H1 (cell line): ENCODE data around the gene C5AR1. TPM values are rescaled to one million over a fixed set of nuclear protein-coding genes. Genes with fewer than 3 reads are reported as not detected.

Experiments used
- CTCF ChIA-PET: fragments of 300-600 bp; sonication (Branson Sonifier 250); formaldehyde crosslinking; loops from one replicate; lab custom pipeline; 2021; ENCODE audit not compliant: partially characterized antibody; lab: Charles Lee
- POLR2A ChIA-PET: fragments of 300-600 bp; sonication (Branson Sonifier 250); formaldehyde crosslinking; loops from one replicate; lab custom pipeline; 2021; ENCODE audit warnings: inconsistent platforms; ENCODE audit not compliant: partially characterized antibody; lab: Charles Lee
- DNase-seq, 2 experiments: peaks; one replicate each; pipeline versions ENCODE4 v3.0.0 to v3.0.0-alpha.2; 2010 to 2022; ENCODE audit warnings: low spot score in 2 of 2, low read depth in 1 of 2, mixed read lengths in 1 of 2
- FAIRE-seq: peaks from 2 replicates; lab custom pipeline; 2011; peaks lifted over from hg19 to GRCh38; lab: Jason Lieb, UNC
- H2AFZ ChIP-seq: 2 replicates; pipeline ENCODE4 v1.8.1; 2012; ENCODE audit warnings: low read length, inconsistent platforms
- H2AK5ac ChIP-seq: 2 replicates; pipeline ENCODE4 v1.6.1; 2013; ENCODE audit warnings: low read depth, low read length
- H2BK120ac ChIP-seq: replicated peaks from 2 replicates; pipeline ENCODE3; 2013; ENCODE audit warnings: low read depth, low read length, inconsistent platforms
- H2BK12ac ChIP-seq: 2 replicates; pipeline ENCODE4 v1.6.1; 2013; ENCODE audit warnings: low read depth, low read length
- H2BK15ac ChIP-seq: 2 replicates; pipeline ENCODE4 v1.6.1; 2013; ENCODE audit warnings: low read length
- H2BK20ac ChIP-seq: 2 replicates; pipeline ENCODE4 v1.6.1; 2013; ENCODE audit warnings: low read length
- H2BK5ac ChIP-seq: 2 replicates; pipeline ENCODE4 v1.6.1; 2013; ENCODE audit warnings: low read depth, low read length
- H3K14ac ChIP-seq: 2 replicates; pipeline ENCODE4 v1.6.1; 2013; ENCODE audit warnings: inconsistent platforms; ENCODE audit not compliant: insufficient read length
- H3K18ac ChIP-seq: 2 replicates; pipeline ENCODE4 v1.6.1; 2013; ENCODE audit warnings: low read length; ENCODE audit errors: extremely low read depth
- H3K23ac ChIP-seq: 2 replicates; pipeline ENCODE4 v1.6.1; 2013; ENCODE audit warnings: inconsistent platforms; ENCODE audit not compliant: insufficient read length
- H3K23me2 ChIP-seq: 2 replicates; pipeline ENCODE4 v1.6.1; 2013; ENCODE audit warnings: low read depth, low read length
- H3K27ac ChIP-seq: 2 replicates; pipeline ENCODE4 v1.6.1; 2011; ENCODE audit warnings: low read depth, low read length, inconsistent platforms
- H3K27me3 ChIP-seq, 4 experiments: replicated peaks in 1 of 4; 1 replicate in 1 of 4; 2 replicates in 3 of 4; pipeline versions ENCODE4 v1.6.1 to v1.8.1; 2011 to 2013; ENCODE audit warnings: low read length in 3 of 4, mild to moderate bottlenecking in 3 of 4, inconsistent platforms in 2 of 4, mixed read lengths in 2 of 4, moderate library complexity in 1 of 4; ENCODE audit not compliant: control insufficient read depth in 3 of 4, insufficient read depth in 3 of 4; ENCODE audit errors: extremely low read depth in 1 of 4
- H3K36me3 ChIP-seq, 4 experiments: 2 replicates each; pipeline versions ENCODE4 v1.6.1 to v1.8.1; 2011 to 2013; ENCODE audit warnings: mild to moderate bottlenecking in 4 of 4, low read length in 3 of 4, moderate library complexity in 2 of 4, control low read depth in 1 of 4, inconsistent platforms in 1 of 4; ENCODE audit not compliant: insufficient read depth in 4 of 4, control insufficient read depth in 2 of 4
- H3K4ac ChIP-seq: replicated peaks from 2 replicates; pipeline ENCODE3; 2013; ENCODE audit warnings: low read length, low read depth, mixed read lengths, inconsistent platforms; ENCODE audit not compliant: insufficient read length
- H3K4me1 ChIP-seq, 4 experiments: replicated peaks in 1 of 4; 1 replicate in 1 of 4; 2 replicates in 3 of 4; pipeline versions ENCODE4 v1.6.1 to v1.8.1; 2011 to 2013; ENCODE audit warnings: low read length in 3 of 4, inconsistent platforms in 2 of 4, mixed read lengths in 1 of 4; ENCODE audit not compliant: insufficient read depth in 4 of 4, control insufficient read depth in 3 of 4
- H3K4me2 ChIP-seq, 2 experiments: 2 replicates each; pipeline versions ENCODE4 v1.6.1 to v1.8.1; 2011 to 2013; ENCODE audit warnings: low read depth in 2 of 2, low read length in 2 of 2, control low read depth in 1 of 2, inconsistent platforms in 1 of 2, mild to moderate bottlenecking in 1 of 2; ENCODE audit not compliant: insufficient read depth in 1 of 2
- H3K4me3 ChIP-seq, 4 experiments: fragments of 200-600, 300-600 bp in 1 of 4; sonication (generic), shearing (Covaris generic), sonication (Bioruptor Twin) in 1 of 4; 2 replicates each; pipeline versions ENCODE4 v1.5.1 to v1.8.1; 2011 to 2016; ENCODE audit warnings: low read length in 4 of 4, low read depth in 3 of 4, control low read depth in 2 of 4, inconsistent platforms in 2 of 4, mild to moderate bottlenecking in 2 of 4, mixed read lengths in 1 of 4, moderate library complexity in 1 of 4; ENCODE audit not compliant: insufficient read depth in 2 of 4; ENCODE audit errors: extremely low read depth in 1 of 4
- H3K56ac ChIP-seq: replicated peaks from 2 replicates; pipeline ENCODE3; 2013; ENCODE audit warnings: low read depth, mild to moderate bottlenecking, mixed read lengths, low read length, inconsistent platforms; ENCODE audit not compliant: insufficient read length
- H3K79me1 ChIP-seq: 2 replicates; pipeline ENCODE4 v1.6.1; 2013; ENCODE audit warnings: low read depth, low read length, control low read depth
- H3K79me2 ChIP-seq, 2 experiments: 2 replicates each; pipeline versions ENCODE4 v1.6.1 to v1.8.1; 2012 to 2013; ENCODE audit warnings: low read length in 2 of 2, mild to moderate bottlenecking in 2 of 2, inconsistent platforms in 1 of 2; ENCODE audit not compliant: insufficient read depth in 2 of 2, control insufficient read depth in 1 of 2
- H3K9ac ChIP-seq, 4 experiments: replicated peaks in 1 of 4; 1 replicate in 1 of 4; 2 replicates in 3 of 4; pipeline versions ENCODE4 v1.6.1 to v1.8.1; 2011 to 2013; ENCODE audit warnings: low read depth in 3 of 4, low read length in 3 of 4, control low read depth in 2 of 4, mild to moderate bottlenecking in 2 of 4, moderate library complexity in 2 of 4, inconsistent platforms in 1 of 4; ENCODE audit errors: extremely low read depth in 1 of 4
- H3K9me3 ChIP-seq, 2 experiments: 2 replicates each; pipeline versions ENCODE4 v1.6.1 to v1.8.1; 2012 to 2013; ENCODE audit warnings: mild to moderate bottlenecking in 2 of 2, moderate library complexity in 2 of 2, control low read depth in 1 of 2, inconsistent platforms in 1 of 2, low read depth in 1 of 2, low read length in 1 of 2, mixed read lengths in 1 of 2; ENCODE audit not compliant: insufficient read depth in 2 of 2
- H4K20me1 ChIP-seq, 2 experiments: replicated peaks in 1 of 2; 2 replicates each; pipeline versions ENCODE3 to v1.8.1; 2011 to 2013; ENCODE audit warnings: inconsistent platforms in 2 of 2, low read length in 2 of 2, mild to moderate bottlenecking in 1 of 2; ENCODE audit not compliant: insufficient read depth in 2 of 2, control insufficient read depth in 1 of 2
- H4K5ac ChIP-seq: 2 replicates; pipeline ENCODE4 v1.6.1; 2013; ENCODE audit warnings: low read length, low read depth, mixed read lengths, inconsistent platforms; ENCODE audit not compliant: insufficient read length
- H4K8ac ChIP-seq: 2 replicates; pipeline ENCODE4 v1.8.0; 2013; ENCODE audit warnings: mild to moderate bottlenecking, moderate library complexity, low read length, inconsistent platforms; ENCODE audit not compliant: insufficient read depth; ENCODE audit errors: extremely low read depth
- H4K91ac ChIP-seq: replicated peaks from 2 replicates; pipeline ENCODE3; 2013; ENCODE audit warnings: low read length, mixed read lengths, inconsistent platforms; ENCODE audit not compliant: insufficient read length
- KDM5A ChIP-seq: fragments of 200-600 bp; IDR thresholded peaks from 2 replicates; pipeline ENCODE4 v1.7.1; 2012; ENCODE audit warnings: mild to moderate bottlenecking, low read length, inconsistent platforms, mixed read lengths
- NANOG ChIP-seq: IDR thresholded peaks from 2 replicates; pipeline ENCODE4 v1.6.1; 2011; ENCODE audit warnings: low read length, low read depth, mild to moderate bottlenecking, inconsistent platforms; ENCODE audit not compliant: insufficient read depth, poor library complexity, severe bottlenecking
- NRF1 ChIP-seq: IDR thresholded peaks from 2 replicates; pipeline ENCODE4 v1.6.1; 2011; ENCODE audit warnings: mild to moderate bottlenecking, low read depth, low read length, improper control_type of control experiment
- RFX5 ChIP-seq: IDR thresholded peaks from 2 replicates; pipeline ENCODE4 v1.6.1; 2011; ENCODE audit warnings: low read depth, low read length, improper control_type of control experiment, borderline replicate concordance
- SIRT6 ChIP-seq: IDR thresholded peaks from one replicate; pipeline ENCODE4 v1.7.1; 2012; ENCODE audit warnings: low read length, inconsistent platforms
- TEAD4 ChIP-seq: IDR thresholded peaks from 2 replicates; pipeline ENCODE4 v1.6.1; 2012; ENCODE audit warnings: low read depth, low read length, inconsistent platforms, mixed read lengths
- USF2 ChIP-seq: IDR thresholded peaks from 2 replicates; pipeline ENCODE4 v1.6.1; 2011; ENCODE audit warnings: low read length, improper control_type of control experiment
- WGBS, 2 experiments: shearing (Covaris generic) in 1 of 2; methylation state at CpG; one replicate each; pipeline versions ENCODE4 v1.1.6 to v1.1.7; 2013 to 2015; ENCODE audit warnings: low lambda C conversion rate in 2 of 2, mixed read lengths in 2 of 2, inconsistent platforms in 1 of 2, low coverage in 1 of 2, missing lambda C conversion rate in 1 of 2; ENCODE audit not compliant: insufficient replicate concordance in 2 of 2, insufficient coverage in 1 of 2, insufficient read length in 1 of 2; ENCODE audit errors: extremely low coverage in 1 of 2, missing lambda C conversion rate in 1 of 2; 5-methylcytosine and 5-hydroxymethylcytosine counted together
- polyA plus RNA-seq, 7 experiments: library from polyadenylated mRNA; depleted of rRNA in 3 of 7; stranded (reverse) in 5 of 7; unstranded in 2 of 7; fragments of >200 nt in 5 of 7; fragments of 200-250 nt in 2 of 7; gene quantifications; 1 replicate in 5 of 7; 2 replicates in 1 of 7; 4 replicates in 1 of 7; pipeline versions ENCODE4 v1.2.1 to v1.2.3, GENCODE V29; 2011 to 2013; ENCODE audit warnings: missing spikeins in 2 of 7, mixed read lengths in 2 of 7
- total RNA-seq: library from RNA; stranded (reverse); fragmentation: NEBNext Ultra II Directional; extraction: Animal tissue kit (Norgen Biotek cat#: 25700); gene quantifications from 2 replicates; pipeline ENCODE4 v1.2.1, GENCODE V29; 2021

Gene C5AR1
- total and polyA plus RNA-seq, 2 of the 8 experiments (the other 6 are each of a cell fraction or from before 2014, with no cell fraction given): 0.20 TPM; not detected in 1

GRCh38 chr19:47274071-47274890, 35.4 kb upstream of the C5AR1 start, which contains the start of gene INAFM1:
Gene INAFM1 (plus strand): TSS chr19:47274885. CDS start chr19:47274920, 35 bp downstream.
- H3K4ac ChIP-seq: no peak within 1 kb of the TSS
- H4K5ac ChIP-seq: peak within 1 kb of the TSS; percentile 63
- 2% methylated on average over 25 of the region's 72 CpGs; no CpG with 5 or more reads in 1 of the 2 experiments for WGBS, 2 experiments
- H3K4me1 ChIP-seq: peaks cover 0 to 19% (median 8%) of the 10 kb centered on the region in 4 experiments; a peak in 6 of 7 replicates
- H2BK15ac ChIP-seq: peak within 1 kb of the TSS; percentile 92; the same call in 1 of the 2 replicates
- H2AFZ ChIP-seq: peak within 1 kb of the TSS; percentile 6; the same call in 1 of the 2 replicates
- peak within 1 kb of the TSS; percentile 72 to 84 (median 79) for H3K4me3 ChIP-seq
- no peak for FAIRE-seq
- peak; percentile 87 to 100 for DNase-seq
- peaks cover 25% of the 10 kb centered on the region for H3K23me2 ChIP-seq
- peak within 1 kb of the TSS; percentile 93 for H3K18ac ChIP-seq
- peak within 1 kb of the TSS; percentile 90 for H4K8ac ChIP-seq
- H2BK5ac ChIP-seq: peak within 1 kb of the TSS; percentile 91
- H4K91ac ChIP-seq: peak within 1 kb of the TSS; percentile 11
- H3K36me3 ChIP-seq: peaks cover 0 to 9% (median 2%) of the 10 kb centered on the region in 4 experiments; a peak in 3 of 8 replicates
- CTCF ChIA-PET: interaction anchor here (0.6 to 2.4 kb wide), 4 partner anchors 10 to 434 kb away, joined by 3 to 17 read pairs (median 4); no protein-coding TSS in a partner anchor
- no peaks in the 10 kb centered on the region for H3K9me3 ChIP-seq
- no peak within 1 kb of the TSS for H2AK5ac ChIP-seq
- H2BK20ac ChIP-seq: no peak within 1 kb of the TSS
- no peaks in the 10 kb centered on the region for H3K79me2 ChIP-seq
- POLR2A ChIA-PET: interaction anchor here (0.7 to 3.6 kb wide), 19 partner anchors 9 to 232 kb away, joined by 3 to 29 read pairs (median 4); partner anchors contain the start of genes CCDC9 and ZC3H4
- H4K20me1 ChIP-seq: peaks cover 0 to 11% of the 10 kb centered on the region in 2 experiments
- no peaks in the 10 kb centered on the region; the same call in 1 of the 2 replicates for H3K79me1 ChIP-seq
- peak within 1 kb of the TSS; percentile 77 for H3K56ac ChIP-seq
- H2BK120ac ChIP-seq: no peak within 1 kb of the TSS
- H3K14ac ChIP-seq: no peak within 1 kb of the TSS
- peak within 1 kb of the TSS; percentile 92 for H3K27ac ChIP-seq
- H3K9ac ChIP-seq: peak within 1 kb of the TSS; percentile 55 to 89 (median 82)
- H2BK12ac ChIP-seq: peak within 1 kb of the TSS; percentile 68; the same call in 1 of the 2 replicates
- H3K27me3 ChIP-seq: peaks cover 0 to 10% (median 6%) of the 10 kb centered on the region in 4 experiments; a peak in 5 of 7 replicates
- no peak within 1 kb of the TSS for H3K23ac ChIP-seq
- peak within 1 kb of the TSS; percentile 82 to 86 for H3K4me2 ChIP-seq
- TF ChIP-seq RFX5: no peak
- 0 out of 2 replicates have a peak, but pooled peaks have one; percentile 17 for TF ChIP-seq NRF1
- TF ChIP-seq NANOG: no peak
- TF ChIP-seq TEAD4: no peak
- TF ChIP-seq SIRT6: no peak
- TF ChIP-seq USF2: no peak
- TF ChIP-seq KDM5A: no peak
